Breast epithelium (tissue), 3 donors: ENCODE data around the gene BET1L. TPM values are rescaled to one million over a fixed set of nuclear protein-coding genes. Genes with fewer than 3 reads are reported as not detected.

Source experiments
- total RNA-seq, 3 donors: library from RNA; depleted of rRNA; stranded (reverse); fragments of >200 nt; gene quantifications; one replicate each; pipeline ENCODE4 v1.1.0, GENCODE V29; 2016

Gene BET1L
- total RNA-seq, 3 donors from 2014 or later: 25.6 to 30.4 (median 28.5) TPM

Other genes starting within 250 kb of the BET1L start
- gene SCGB1C1, start 14.3 kb downstream of the BET1L start, total RNA-seq: not detected
- 10 to 100 TPM; 76.5 to 90.8 (median 77.0) TPM for gene RIC8A, start 309 bp upstream of the BET1L start, total RNA-seq
- 10 to 100 TPM; 17.3 to 21.4 (median 19.3) TPM for gene SIRT3, start 28.9 kb upstream of the BET1L start, total RNA-seq
- 100 to 1,000 TPM in 2 of 3 donors, 10 to 100 TPM in 1; 96.0 to 114 (median 106) TPM for gene PSMD13, start 29.6 kb upstream of the BET1L start, total RNA-seq
- gene NLRP6, start 71.0 kb upstream of the BET1L start, total RNA-seq: 1 to 10 TPM in 2 of 3 donors, under 1 TPM in 1; 0.59 to 3.7 (median 2.0) TPM
- 10 to 100 TPM; 13.0 to 63.9 (median 37.3) TPM for gene PGGHG, start 81.7 kb upstream of the BET1L start, total RNA-seq
- not detected for gene IFITM5, start 92.1 kb upstream of the BET1L start, total RNA-seq
- 100 to 1,000 TPM in 2 of 3 donors, 10 to 100 TPM in 1; 81.4 to 404 (median 129) TPM for gene IFITM2, start 100.4 kb upstream of the BET1L start, total RNA-seq
- 100 to 1,000 TPM; 129 to 321 (median 142) TPM for gene IFITM1, start 106.6 kb upstream of the BET1L start, total RNA-seq
- 100 to 1,000 TPM; 158 to 361 (median 195) TPM for gene IFITM3, start 113.5 kb upstream of the BET1L start, total RNA-seq
- gene B4GALNT4, start 162.1 kb upstream of the BET1L start, total RNA-seq: 10 to 100 TPM in 1 of 3 donors, 1 to 10 TPM in 1, under 1 TPM in 1; 0.48 to 11.3 (median 8.2) TPM
- 10 to 100 TPM in 2 of 3 donors, under 1 TPM in 1; 0.32 to 60.9 (median 36.7) TPM for gene PKP3, start 186.8 kb upstream of the BET1L start, total RNA-seq
- gene SIGIRR, start 207.6 kb upstream of the BET1L start, total RNA-seq: 10 to 100 TPM; 37.3 to 49.8 (median 46.5) TPM
- 10 to 100 TPM in 1 of 3 donors, 1 to 10 TPM in 1, under 1 TPM in 1; 0.32 to 14.2 (median 9.8) TPM for gene ANO9, start 234.6 kb upstream of the BET1L start, total RNA-seq
- gene PTDSS2, start 242.9 kb upstream of the BET1L start, total RNA-seq: 10 to 100 TPM; 23.8 to 53.7 (median 33.1) TPM